ENCODE results near the gene DDR2.

- no peak for TF ChIP-seq CTCF (conservative IDR thresholded peaks at IDR 0.05; ENCODE audit: low read length)
- TF ChIP-seq EZH2phosphoT487 (IDR thresholded peaks at IDR 0.05; ENCODE audit: borderline replicate concordance, low read depth, low read length) = no peak
Measured at GRCh38 chr1:162677607-162678371, 45.5 kb downstream of the DDR2 start.

Measured in OCI-LY7 (cell line).